Measurements from ENCODE around the gene METTL2A.
"Not testable (repeated sequence)": the region's sequence is repeated elsewhere in the genome, so short reads cannot be mapped to it uniquely, and the experiment has no call there.

METTL2A gene

GRCh38 chr17:62423647-62424461 is at the start of gene METTL2A:
METTL2A (plus strand) TSS chr17:62423897; CDS start chr17:62423903, 6 bp downstream.
- in situ Hi-C loops (cut with MboI; ENCODE audit: low sequenced_read_pairs): not testable (repeated sequence)

GRCh38 chr17:62380253-62380652 is 43.4 kb upstream of the METTL2A start, which contains the start of gene EFCAB3:
EFCAB3 (plus strand) TSS chr17:62380553; CDS start chr17:62382980, 2,427 bp downstream.
- in situ Hi-C loops (cut with MboI; ENCODE audit: low sequenced_read_pairs): no loop called here

- in situ Hi-C loops (cut with MboI; ENCODE audit: low sequenced_read_pairs): no loop called here
Measured at GRCh38 chr17:62381561-62381960, 42.1 kb upstream of the METTL2A start.

- in situ Hi-C loops (cut with MboI; ENCODE audit: low sequenced_read_pairs): no loop called here
Measured at GRCh38 chr17:62388856-62389255, 34.8 kb upstream of the METTL2A start.

- in situ Hi-C loops (cut with MboI; ENCODE audit: low sequenced_read_pairs): no loop called here
Measured at GRCh38 chr17:62392908-62393307, 30.8 kb upstream of the METTL2A start.

- in situ Hi-C loops (cut with MboI; ENCODE audit: low sequenced_read_pairs): no loop called here
Measured at GRCh38 chr17:62398891-62399290, 24.8 kb upstream of the METTL2A start.

- in situ Hi-C loops (cut with MboI; ENCODE audit: low sequenced_read_pairs): no loop called here
Measured at GRCh38 chr17:62405451-62405850, 18.2 kb upstream of the METTL2A start.

GRCh38 chr17:62413090-62413489 is 10.6 kb upstream of the METTL2A start:
- in situ Hi-C loops (cut with MboI; ENCODE audit: low sequenced_read_pairs): not testable (repeated sequence)

GRCh38 chr17:62426214-62426613 is 2.5 kb downstream of the METTL2A start:
- in situ Hi-C loops (cut with MboI; ENCODE audit: low sequenced_read_pairs): not testable (repeated sequence)

GRCh38 chr17:62435251-62435650 is 11.6 kb downstream of the METTL2A start:
- in situ Hi-C loops (cut with MboI; ENCODE audit: low sequenced_read_pairs): not testable (repeated sequence)

- in situ Hi-C loops (cut with MboI; ENCODE audit: low sequenced_read_pairs): not testable (repeated sequence)
Measured at GRCh38 chr17:62441181-62441580, 17.5 kb downstream of the METTL2A start.

- in situ Hi-C loops (cut with MboI; ENCODE audit: low sequenced_read_pairs): no loop called here
Measured at GRCh38 chr17:62444063-62444462, 20.4 kb downstream of the METTL2A start.

- in situ Hi-C loops (cut with MboI; ENCODE audit: low sequenced_read_pairs): not testable (repeated sequence)
Measured at GRCh38 chr17:62445791-62446190, 22.1 kb downstream of the METTL2A start.

- in situ Hi-C loops (cut with MboI; ENCODE audit: low sequenced_read_pairs): not testable (repeated sequence)
Measured at GRCh38 chr17:62452195-62452594, 28.5 kb downstream of the METTL2A start.

GRCh38 chr17:62453041-62453440 is 29.3 kb downstream of the METTL2A start:
- in situ Hi-C loops (cut with MboI; ENCODE audit: low sequenced_read_pairs): not testable (repeated sequence)

- in situ Hi-C loops (cut with MboI; ENCODE audit: low sequenced_read_pairs): not testable (repeated sequence)
Measured at GRCh38 chr17:62453656-62454055, 30.0 kb downstream of the METTL2A start.

- in situ Hi-C loops (cut with MboI; ENCODE audit: low sequenced_read_pairs): not testable (repeated sequence)
Measured at GRCh38 chr17:62454111-62454510, 30.4 kb downstream of the METTL2A start.

- in situ Hi-C loops (cut with MboI; ENCODE audit: low sequenced_read_pairs): no loop called here
Measured at GRCh38 chr17:62456016-62456415, 32.3 kb downstream of the METTL2A start.

- in situ Hi-C loops (cut with MboI; ENCODE audit: low sequenced_read_pairs): not testable (repeated sequence)
Measured at GRCh38 chr17:62458483-62458882, 34.8 kb downstream of the METTL2A start.

GRCh38 chr17:62464422-62464821 is 40.7 kb downstream of the METTL2A start:
- in situ Hi-C loops (cut with MboI; ENCODE audit: low sequenced_read_pairs): not testable (repeated sequence)

- in situ Hi-C loops (cut with MboI; ENCODE audit: low sequenced_read_pairs): not testable (repeated sequence)
Measured at GRCh38 chr17:62465271-62465670, 41.6 kb downstream of the METTL2A start.

- in situ Hi-C loops (cut with MboI; ENCODE audit: low sequenced_read_pairs): not testable (repeated sequence)
Measured at GRCh38 chr17:62470666-62471379, 47.1 kb downstream of the METTL2A start.

Data from HL-60/S4 treated with phorbol 12-myristate 13-acetate at 8.2 ng/mL for 4 days and 3 days (cell line).